Tibial nerve (tissue), 4 donors: ENCODE results near the gene KCNMA1.

Experiments used
- CTCF ChIP-seq, 5 experiments: fragments of 200-600 bp in 3 of 5; fragments of 450-650 bp in 2 of 5; sonication (generic) in 3 of 5; IDR thresholded peaks; one replicate each; pipeline ENCODE4 v1.5.1; 2016 to 2019; ENCODE audit warnings: antibody characterized with exemption in 5 of 5, mild to moderate bottlenecking in 3 of 5, moderate library complexity in 2 of 5
- EP300 ChIP-seq, 2 donors: sonication (generic); formaldehyde crosslinking; IDR thresholded peaks; one replicate each; pipeline ENCODE4 v1.6.1; 2017; ENCODE audit warnings: antibody characterized with exemption in 2 of 2, mild to moderate bottlenecking in 1 of 2
- POLR2A ChIP-seq, 2 donors: fragments of 450-650 bp; IDR thresholded peaks; one replicate each; pipeline ENCODE4 v1.6.1; 2017; ENCODE audit warnings: antibody characterized with exemption in 2 of 2, mild to moderate bottlenecking in 2 of 2, moderate library complexity in 2 of 2

GRCh38 chr10:77505431-77506334, 131.9 kb downstream of the KCNMA1 start:
- TF ChIP-seq CTCF (IDR thresholded peaks at IDR 0.05) (no peak), EP300 (IDR thresholded peaks at IDR 0.05) (no peak), POLR2A (IDR thresholded peaks at IDR 0.05) (no peak)
